Measurements from ENCODE around the gene GAB3.

GAB3 gene

DNA sequence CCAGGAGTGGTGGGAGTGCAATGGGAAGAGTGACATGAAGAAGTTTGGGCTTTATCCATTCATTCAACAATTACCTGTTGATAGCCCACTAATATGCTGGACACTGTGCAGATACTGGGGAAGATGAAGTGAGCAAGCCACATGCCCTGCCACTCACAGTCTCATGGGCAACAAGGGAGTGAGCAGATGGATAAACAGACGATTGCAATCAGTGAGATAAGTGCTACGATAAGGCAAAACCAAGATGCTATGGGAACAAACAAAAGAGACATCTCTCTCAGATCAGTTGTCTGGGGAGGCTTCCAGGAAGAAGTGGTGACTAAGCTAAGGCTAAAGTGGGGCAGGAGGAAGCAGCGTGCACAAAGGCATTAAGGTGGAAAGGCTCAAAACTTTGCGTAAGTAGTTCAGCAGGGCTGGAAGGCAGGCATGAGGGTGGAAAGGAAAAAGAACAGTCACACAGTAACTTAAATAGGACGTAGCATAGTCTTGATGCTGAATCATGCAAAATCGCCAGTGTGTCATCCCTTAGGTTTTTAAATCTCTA, 31.7 kb downstream of the GAB3 start:
- ATAC-seq (ENCODE audit: insufficient read depth, low read depth), result peak; percentile 75
- no peak for TF ChIP-seq EZH2 (IDR thresholded peaks at IDR 0.05; ENCODE audit: borderline replicate concordance, low read depth, low read length, severe bottlenecking)
- TF ChIP-seq, protein P1, sequence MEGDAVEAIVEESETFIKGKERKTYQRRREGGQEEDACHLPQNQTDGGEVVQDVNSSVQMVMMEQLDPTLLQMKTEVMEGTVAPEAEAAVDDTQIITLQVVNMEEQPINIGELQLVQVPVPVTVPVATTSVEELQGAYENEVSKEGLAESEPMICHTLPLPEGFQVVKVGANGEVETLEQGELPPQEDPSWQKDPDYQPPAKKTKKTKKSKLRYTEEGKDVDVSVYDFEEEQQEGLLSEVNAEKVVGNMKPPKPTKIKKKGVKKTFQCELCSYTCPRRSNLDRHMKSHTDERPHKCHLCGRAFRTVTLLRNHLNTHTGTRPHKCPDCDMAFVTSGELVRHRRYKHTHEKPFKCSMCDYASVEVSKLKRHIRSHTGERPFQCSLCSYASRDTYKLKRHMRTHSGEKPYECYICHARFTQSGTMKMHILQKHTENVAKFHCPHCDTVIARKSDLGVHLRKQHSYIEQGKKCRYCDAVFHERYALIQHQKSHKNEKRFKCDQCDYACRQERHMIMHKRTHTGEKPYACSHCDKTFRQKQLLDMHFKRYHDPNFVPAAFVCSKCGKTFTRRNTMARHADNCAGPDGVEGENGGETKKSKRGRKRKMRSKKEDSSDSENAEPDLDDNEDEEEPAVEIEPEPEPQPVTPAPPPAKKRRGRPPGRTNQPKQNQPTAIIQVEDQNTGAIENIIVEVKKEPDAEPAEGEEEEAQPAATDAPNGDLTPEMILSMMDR (IDR thresholded peaks at IDR 0.05; ENCODE audit: borderline replicate concordance, extremely low read depth, low read length, poor library complexity, severe bottlenecking), result no peak
- H4K20me1 ChIP-seq (ENCODE audit: insufficient read depth, low read length), result no peaks in the 10 kb centered on the region
- peaks cover 71% of the 10 kb centered on the region for H3K4me1 ChIP-seq (ENCODE audit: insufficient read depth, low read length)
- H3K9ac ChIP-seq (ENCODE audit: low read depth, low read length), result peak overlapping the region; percentile 58
- H2AFZ ChIP-seq (ENCODE audit: low read depth, low read length), result peak overlapping the region; percentile 50; the same call in 1 of the 2 replicates
- no peaks in the 10 kb centered on the region for H3K27me3 ChIP-seq (ENCODE audit: insufficient read depth, low read length, poor library complexity)
- H3K79me2 ChIP-seq (ENCODE audit: insufficient read depth, low read length), result peaks cover 74% of the 10 kb centered on the region
- H3K27ac ChIP-seq (ENCODE audit: low read length), result peak overlapping the region; percentile 96
- DNase-seq, result peak; percentile 77
- H3K36me3 ChIP-seq (ENCODE audit: insufficient read depth, low read length), result peaks cover 40% of the 10 kb centered on the region
- peak overlapping the region; percentile 59 for H3K4me2 ChIP-seq (ENCODE audit: insufficient read depth, low read length)
- H3K4me3 ChIP-seq (ENCODE audit: low read depth in 1 of 2, low read length in 2 of 2), result peak overlapping the region in 1 of 2 experiments; percentile 33; a peak in 2 of 4 replicates
- no peaks in the 10 kb centered on the region for H3K9me3 ChIP-seq (ENCODE audit: insufficient read depth, low read length, severe bottlenecking)

DNA sequence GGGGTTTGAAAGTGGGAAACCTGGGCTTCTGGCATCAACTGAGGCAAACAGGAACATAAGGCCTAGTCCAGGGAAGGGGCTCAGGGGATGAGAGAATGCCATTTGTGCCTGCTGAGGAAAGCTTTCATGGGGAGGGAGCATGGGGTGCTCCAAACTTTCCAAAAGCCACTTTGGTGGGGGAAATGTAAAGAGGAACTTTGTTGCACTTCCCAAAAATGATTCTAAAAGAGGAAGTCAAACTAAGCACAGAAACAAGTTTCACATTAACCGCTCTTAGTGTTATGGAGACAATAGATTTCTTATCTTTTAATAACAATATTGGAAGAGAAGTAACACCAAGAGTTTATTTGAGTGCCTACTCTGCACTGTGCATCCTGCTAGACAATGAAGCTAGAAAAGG, 32.3 kb downstream of the GAB3 start:
- Histone ChIP-seq H2AFZ (ENCODE audit: low read depth, low read length) (peak overlapping the region; percentile 43), H3K4me2 (ENCODE audit: insufficient read depth, low read length) (peak overlapping the region; percentile 59), H3K79me2 (ENCODE audit: insufficient read depth, low read length) (peaks cover 72% of the 10 kb centered on the region), H3K4me3 (ENCODE audit: low read depth in 1 of 2, low read length in 2 of 2) (peak overlapping the region in 1 of 2 experiments; percentile 43; a peak in 2 of 4 replicates), H3K9ac (ENCODE audit: low read depth, low read length) (peak overlapping the region; percentile 58), H3K27me3 (ENCODE audit: insufficient read depth, low read length, poor library complexity) (no peaks in the 10 kb centered on the region), H3K9me3 (ENCODE audit: insufficient read depth, low read length, severe bottlenecking) (no peaks in the 10 kb centered on the region), H3K27ac (ENCODE audit: low read length) (peak overlapping the region; percentile 96), H4K20me1 (ENCODE audit: insufficient read depth, low read length) (no peaks in the 10 kb centered on the region), H3K36me3 (ENCODE audit: insufficient read depth, low read length) (peaks cover 42% of the 10 kb centered on the region), H3K4me1 (ENCODE audit: insufficient read depth, low read length) (peaks cover 69% of the 10 kb centered on the region)
- TF ChIP-seq, protein P1 (IDR thresholded peaks at IDR 0.05; ENCODE audit: borderline replicate concordance, extremely low read depth, low read length, poor library complexity, severe bottlenecking), result no peak
- TF ChIP-seq EZH2 (IDR thresholded peaks at IDR 0.05; ENCODE audit: borderline replicate concordance, low read depth, low read length, severe bottlenecking), result no peak
- DNase-seq, result no peak
- ATAC-seq (ENCODE audit: insufficient read depth, low read depth), result peak; percentile 18; the same call in 1 of the 3 replicates

DNA sequence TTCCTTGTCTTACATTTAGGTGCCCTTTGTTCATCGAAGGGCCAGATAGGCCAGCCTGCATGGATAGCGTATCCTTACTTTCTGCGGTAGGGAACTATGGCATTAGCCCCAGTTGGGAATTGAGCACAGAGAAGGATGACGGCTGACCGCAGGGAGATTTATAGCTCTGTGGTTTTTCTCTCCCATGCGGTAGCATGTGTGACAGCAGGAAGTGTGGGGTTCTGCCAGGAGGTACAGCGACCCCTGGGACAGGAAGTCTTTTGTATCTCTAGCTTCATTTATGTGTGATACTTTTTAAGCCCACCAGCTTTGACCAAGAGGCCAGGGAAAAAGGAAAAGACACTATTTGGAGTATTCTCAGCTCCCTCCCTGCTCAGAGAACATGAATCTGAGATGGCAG, 33.1 kb downstream of the GAB3 start:
- Histone ChIP-seq H3K9me3 (ENCODE audit: insufficient read depth, low read length, severe bottlenecking) (no peaks in the 10 kb centered on the region), H3K36me3 (ENCODE audit: insufficient read depth, low read length) (peaks cover 43% of the 10 kb centered on the region), H4K20me1 (ENCODE audit: insufficient read depth, low read length) (no peaks in the 10 kb centered on the region), H3K9ac (ENCODE audit: low read depth, low read length) (peak overlapping the region; percentile 58), H3K79me2 (ENCODE audit: insufficient read depth, low read length) (peaks cover 64% of the 10 kb centered on the region), H3K27me3 (ENCODE audit: insufficient read depth, low read length, poor library complexity) (no peaks in the 10 kb centered on the region), H3K4me2 (ENCODE audit: insufficient read depth, low read length) (peak overlapping the region; percentile 59), H3K27ac (ENCODE audit: low read length) (peak overlapping the region; percentile 96), H2AFZ (ENCODE audit: low read depth, low read length) (no peak overlapping the region; the same call in 1 of the 2 replicates), H3K4me1 (ENCODE audit: insufficient read depth, low read length) (peaks cover 70% of the 10 kb centered on the region), H3K4me3 (ENCODE audit: low read depth in 1 of 2, low read length in 2 of 2) (peak overlapping the region in 1 of 2 experiments; percentile 43; a peak in 2 of 4 replicates)
- ATAC-seq (ENCODE audit: insufficient read depth, low read depth) (peak; percentile 66), DNase-seq (peak; percentile 79)
- TF ChIP-seq, protein P1 (IDR thresholded peaks at IDR 0.05; ENCODE audit: borderline replicate concordance, extremely low read depth, low read length, poor library complexity, severe bottlenecking), result peak; percentile 57
- no peak for TF ChIP-seq EZH2 (IDR thresholded peaks at IDR 0.05; ENCODE audit: borderline replicate concordance, low read depth, low read length, severe bottlenecking)
